Measurements from ENCODE around the gene DMWD.

Gene DMWD

GRCh38 chr19:45786533-45786894 is 6.1 kb downstream of the DMWD start:
- DNase-seq (ENCODE audit: low read depth in 3 of 3): no peak

DNA sequence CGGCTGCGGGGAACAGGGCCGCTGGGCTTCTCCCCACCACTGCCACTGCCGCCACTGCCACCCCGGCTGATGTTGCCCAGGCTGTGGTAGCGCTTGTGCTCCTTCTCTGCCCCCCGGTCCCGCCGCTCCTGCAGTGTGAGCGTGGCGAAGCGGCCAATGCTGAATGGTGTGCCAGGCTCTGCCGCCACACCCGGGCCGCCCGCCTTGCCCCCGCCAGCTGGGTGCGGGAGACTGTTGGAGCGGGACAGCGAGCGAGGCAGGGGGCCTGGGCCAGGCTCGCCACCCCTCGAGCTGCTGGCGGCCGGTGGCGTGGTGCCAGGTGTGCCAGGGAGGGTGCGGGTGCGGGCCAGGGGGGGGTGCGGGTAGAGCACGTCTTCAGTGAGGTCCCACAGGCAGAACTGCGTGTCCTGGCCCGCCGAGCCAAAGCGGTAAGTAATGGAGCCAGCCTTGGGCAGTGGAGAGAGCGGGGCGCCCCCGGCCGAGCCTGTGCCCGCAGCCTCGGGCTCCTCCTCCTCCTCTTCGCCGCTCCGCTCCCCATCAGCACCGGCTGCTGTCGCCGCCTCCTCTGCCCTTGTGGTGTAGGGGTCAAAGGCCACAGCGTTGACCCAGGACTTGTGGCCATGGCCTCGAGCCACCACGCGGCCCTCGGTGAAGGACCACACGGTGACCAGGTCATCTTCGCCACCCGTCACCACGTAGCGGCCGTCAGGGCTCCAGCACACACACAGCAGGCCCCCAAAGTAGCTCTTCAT is 6.7 kb downstream of the DMWD start:
- DNase-seq (ENCODE audit: low read depth in 3 of 3): no peak

GRCh38 chr19:45785097-45785496 is 7.5 kb downstream of the DMWD start:
- DNase-seq (ENCODE audit: low read depth in 3 of 3): no peak

DNA sequence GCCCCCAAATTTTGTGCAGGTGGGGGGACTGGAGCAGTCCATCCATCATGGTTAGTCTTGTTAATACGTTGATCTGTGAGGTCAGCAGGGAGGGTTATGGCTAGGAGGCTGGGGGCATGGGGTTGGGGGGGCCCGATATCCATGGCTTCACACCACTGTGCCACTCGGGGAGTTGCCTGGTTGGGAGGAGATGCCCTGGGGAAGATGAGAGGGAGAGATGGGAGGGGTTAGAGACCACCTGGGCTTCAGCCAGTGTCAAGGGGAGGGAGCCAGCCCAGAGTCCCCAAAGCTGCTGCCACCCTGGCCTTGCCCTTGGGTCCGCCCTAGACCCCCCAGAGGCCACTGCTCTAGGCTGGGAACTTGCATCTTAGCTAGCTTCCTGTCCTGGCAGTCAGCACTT is 8.5 kb downstream of the DMWD start:
- no peak for DNase-seq (ENCODE audit: low read depth in 3 of 3)

- DNase-seq (ENCODE audit: low read depth in 3 of 3): no peak
These were observed 9.5 kb downstream of the DMWD start for GRCh38 chr19:45782820-45783785.

- no peak for DNase-seq (ENCODE audit: low read depth in 3 of 3)
These were observed 10.4 kb downstream of the DMWD start, which contains the start of gene DMPK for GRCh38 chr19:45782162-45782691. DMPK (minus strand) TSS chr19:45782490; CDS start chr19:45782352, 138 bp downstream.

- DNase-seq (ENCODE audit: low read depth in 3 of 3): no peak
These were observed 11.2 kb downstream of the DMWD start for GRCh38 chr19:45781214-45782161.

DNA sequence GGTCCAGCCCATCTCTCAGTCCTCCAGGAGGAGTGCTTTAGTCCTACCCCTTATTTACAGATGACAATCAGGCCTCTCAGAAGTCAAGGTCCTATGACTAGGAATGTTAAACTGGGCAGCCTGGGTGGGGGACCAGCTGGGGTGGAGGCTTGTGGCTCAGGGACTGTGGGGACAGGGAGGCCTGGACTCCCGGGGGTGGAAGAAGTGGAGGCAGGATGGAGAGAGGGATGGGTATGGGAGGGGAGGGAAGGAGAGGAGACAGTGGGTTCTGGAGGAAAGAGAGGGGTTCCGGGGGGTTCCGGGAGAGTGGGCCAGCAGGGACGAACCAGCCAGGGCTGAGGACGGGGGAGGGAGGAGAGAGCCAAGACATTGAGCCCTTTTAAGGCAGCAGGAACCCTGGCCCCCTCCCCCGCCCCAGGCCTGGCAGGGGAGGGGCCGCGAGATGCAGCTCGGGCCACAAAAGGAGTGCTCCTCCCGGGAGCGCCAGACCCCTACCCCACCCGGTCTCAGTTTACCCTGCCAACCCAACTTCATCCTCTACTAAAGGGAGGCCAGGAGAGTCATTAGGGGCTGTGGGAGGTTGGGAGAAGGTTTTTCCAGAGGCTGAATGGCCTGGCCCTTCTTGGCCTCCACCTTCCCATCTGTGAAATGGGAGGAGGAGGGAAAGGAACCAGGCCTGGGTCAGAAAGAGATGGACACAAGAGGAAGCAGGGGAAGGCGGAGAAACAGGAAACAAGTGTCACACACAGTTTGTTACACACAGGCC is 12.0 kb downstream of the DMWD start:
- DNase-seq (ENCODE audit: low read depth in 3 of 3): no peak

GRCh38 chr19:45780146-45780447 is 12.5 kb downstream of the DMWD start:
- no peak for DNase-seq (ENCODE audit: low read depth in 3 of 3)

DNA sequence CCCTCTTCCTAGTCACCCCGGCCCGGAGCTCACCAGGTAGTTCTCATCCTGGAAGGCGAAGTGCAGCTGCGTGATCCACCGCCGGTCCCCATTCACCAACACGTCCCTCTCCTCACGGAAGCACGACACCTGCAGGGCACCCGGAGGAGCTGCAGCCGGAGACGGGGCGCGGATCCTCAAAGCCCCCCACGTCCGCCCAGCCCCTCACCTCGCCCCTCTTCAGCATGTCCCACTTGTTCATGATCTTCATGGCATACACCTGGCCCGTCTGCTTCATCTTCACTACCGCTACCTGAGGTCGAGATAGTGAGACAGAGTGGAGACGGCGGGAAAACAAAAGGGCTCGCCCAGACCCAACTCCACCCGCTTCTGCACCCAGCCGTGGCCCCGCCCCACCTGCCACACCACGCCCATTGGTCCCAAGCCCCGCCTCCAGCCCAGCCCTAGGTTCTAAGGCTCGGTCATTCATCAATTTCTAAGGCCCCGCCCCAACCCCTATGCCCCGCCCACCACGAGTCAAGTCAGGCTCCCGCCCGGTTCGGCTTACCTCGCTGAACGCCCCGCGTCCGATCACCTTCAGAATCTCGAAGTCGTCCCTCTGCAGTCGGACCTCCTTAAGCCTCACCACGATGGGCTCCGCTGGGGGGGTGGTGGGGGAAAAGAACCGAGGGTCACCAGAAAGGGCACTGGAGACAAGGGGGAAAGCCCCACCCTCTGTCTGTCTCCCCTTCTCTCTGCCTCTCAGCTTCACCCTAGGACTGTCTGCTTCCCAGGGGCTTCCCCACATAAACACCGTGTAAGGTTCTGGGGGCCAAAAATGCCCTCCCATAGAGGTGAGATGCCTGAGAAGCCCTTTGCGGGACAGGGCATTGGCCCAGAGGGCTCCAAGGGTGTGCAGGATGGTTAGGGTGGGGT is 13.2 kb downstream of the DMWD start:
- peak; percentile 76 to 97 (median 81) for DNase-seq (ENCODE audit: low read depth in 3 of 3)

DNA sequence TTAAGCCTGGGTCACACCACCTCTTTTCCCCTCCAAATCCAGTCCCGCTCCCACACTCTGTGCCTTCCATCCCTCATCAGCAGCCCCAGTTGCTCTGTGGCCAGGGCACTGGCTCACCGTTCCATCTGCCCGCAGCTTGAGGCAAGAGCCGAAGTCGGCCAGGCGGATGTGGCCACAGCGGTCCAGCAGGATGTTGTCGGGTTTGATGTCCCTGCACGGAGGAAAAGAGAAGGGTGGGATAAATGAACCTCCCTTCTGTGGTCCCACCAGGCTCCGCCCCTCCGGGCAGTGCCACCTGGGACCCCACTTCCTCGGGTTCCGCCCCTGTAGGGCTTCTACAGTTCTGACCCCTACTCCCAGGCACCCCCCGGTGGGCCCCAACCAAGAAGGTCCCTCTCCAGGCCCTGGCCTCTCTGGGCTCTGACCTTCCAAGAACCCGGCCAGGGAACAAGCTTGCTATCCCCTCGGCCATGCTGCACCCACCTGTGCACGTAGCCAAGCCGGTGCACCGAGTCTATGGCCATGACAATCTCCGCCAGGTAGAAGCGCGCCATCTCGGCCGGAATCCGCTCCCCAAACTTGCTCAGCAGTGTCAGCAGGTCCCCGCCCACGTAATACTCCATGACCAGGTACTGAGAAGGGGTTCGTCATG is 14.5 kb downstream of the DMWD start:
- DNase-seq (ENCODE audit: low read depth in 3 of 3): no peak

DNA sequence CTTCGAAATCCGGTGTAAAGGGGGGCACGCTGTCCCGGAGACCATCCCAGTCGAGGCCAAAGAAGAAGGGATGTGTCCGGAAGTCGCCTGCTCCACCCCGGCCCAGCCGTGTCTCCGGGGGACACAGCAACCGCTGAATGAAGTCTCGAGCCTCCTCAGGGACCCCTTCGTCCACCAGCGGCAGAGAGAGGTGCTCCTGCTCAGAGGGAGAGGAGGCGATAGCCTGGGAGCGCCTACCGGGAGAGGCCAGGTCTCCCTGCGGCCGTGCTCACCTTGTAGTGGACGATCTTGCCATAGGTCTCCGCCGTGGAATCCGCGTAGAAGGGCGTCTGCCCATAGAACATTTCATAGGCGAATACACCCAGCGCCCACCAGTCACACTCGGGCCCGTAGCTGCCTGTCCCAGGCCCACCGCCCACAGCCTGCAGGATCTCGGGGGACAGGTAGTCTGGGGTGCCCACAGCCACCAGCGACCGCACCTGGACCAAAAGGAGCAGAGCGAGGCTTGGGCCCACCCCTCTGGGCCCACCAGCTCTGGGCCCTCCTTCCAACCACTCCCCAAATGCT is 15.2 kb downstream of the DMWD start:
- no peak for DNase-seq (ENCODE audit: low read depth in 3 of 3)

DNA sequence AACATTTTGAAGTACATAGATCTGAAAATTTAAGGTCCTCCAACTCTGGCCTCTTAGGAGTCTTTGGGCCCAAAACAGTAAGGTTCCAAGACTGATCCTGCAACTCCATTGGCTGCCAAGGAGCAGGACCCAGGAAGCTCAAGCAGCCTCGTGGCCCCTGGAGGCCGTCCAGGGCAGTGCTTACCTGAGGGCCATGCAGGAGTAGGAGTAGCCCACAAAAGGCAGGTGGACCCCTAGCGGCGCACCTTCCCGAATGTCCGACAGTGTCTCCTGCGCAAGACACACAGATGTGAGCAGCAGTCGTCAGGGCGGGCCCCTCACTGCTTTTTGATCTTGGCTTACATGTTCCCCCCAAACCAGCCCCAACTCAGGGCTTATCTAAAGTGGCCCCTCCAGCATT is 17.9 kb downstream of the DMWD start:
- no peak for DNase-seq (ENCODE audit: low read depth in 3 of 3)

GRCh38 chr19:45773384-45773783 is 19.3 kb downstream of the DMWD start:
- no peak for DNase-seq (ENCODE audit: low read depth in 3 of 3)

- DNase-seq (ENCODE audit: low read depth in 3 of 3): no peak
These were observed 19.7 kb downstream of the DMWD start for GRCh38 chr19:45772912-45773311.

GRCh38 chr19:45772130-45772840 is 20.4 kb downstream of the DMWD start:
- DNase-seq (ENCODE audit: low read depth in 3 of 3): no peak

DNA sequence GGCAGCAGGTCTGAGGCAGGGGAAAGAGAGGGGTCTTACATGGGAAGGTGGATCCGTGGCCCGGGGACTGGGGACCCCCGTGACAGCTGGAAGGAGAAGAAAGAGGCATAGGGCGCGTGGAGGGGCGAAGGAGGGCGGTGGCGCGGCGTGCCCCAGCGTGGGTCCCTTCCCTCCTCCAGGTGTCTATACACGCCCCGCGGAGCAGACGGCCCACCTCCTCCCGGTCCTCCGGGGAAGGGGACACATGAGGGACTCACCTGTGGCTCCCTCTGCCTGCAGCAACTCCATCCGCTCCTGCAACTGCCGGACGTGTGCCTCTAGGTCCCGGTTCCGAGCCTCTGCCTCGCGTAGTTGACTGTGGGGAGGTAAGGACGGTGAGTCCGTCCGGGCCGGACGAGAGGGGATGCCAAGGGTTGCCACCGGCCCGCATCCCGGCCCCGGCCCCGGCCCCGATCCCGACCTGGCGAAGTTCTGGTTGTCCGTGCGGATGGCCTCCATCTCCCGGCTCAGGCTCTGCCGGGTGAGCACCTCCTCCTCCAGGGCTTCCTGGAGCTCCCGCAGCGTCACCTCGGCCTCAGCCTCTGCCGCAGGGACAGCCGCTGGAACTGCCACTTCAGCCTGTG is 21.2 kb downstream of the DMWD start:
- no peak for DNase-seq (ENCODE audit: low read depth in 3 of 3)

Measured in stimulated activated CD4-positive, alpha-beta T cell treated with anti-CD3 and anti-CD28 coated beads, TNF-alpha, amount 100 ng/mL, for 24 hours (primary cell).